HepG2 (cell line): ENCODE data around the gene RAB42. TPM values are rescaled to one million over a fixed set of nuclear protein-coding genes. Genes with fewer than 3 reads are reported as not detected.

ENCODE experiments used
- ARHGAP35 ChIP-seq: sonication (generic); formaldehyde crosslinking; IDR thresholded peaks from 2 replicates; pipeline ENCODE4 v1.9.0; 2022; ENCODE audit warnings: mild to moderate bottlenecking, inconsistent platforms, moderate library complexity, missing genetic modification reagents, borderline replicate concordance
- GLI4 ChIP-seq: sonication (generic); formaldehyde crosslinking; IDR thresholded peaks from 2 replicates; pipeline ENCODE4 v1.5.1; 2020; ENCODE audit warnings: missing genetic modification reagents, mild to moderate bottlenecking, moderate library complexity, borderline replicate concordance
- KDM5B ChIP-seq: sonication (generic); formaldehyde crosslinking; IDR thresholded peaks from 2 replicates; pipeline ENCODE4 v1.4.0; 2020; ENCODE audit warnings: missing genetic modification reagents, mild to moderate bottlenecking, borderline replicate concordance
- KLF15 ChIP-seq: sonication (generic); formaldehyde crosslinking; IDR thresholded peaks from 2 replicates; pipeline ENCODE4 v1.8.1; 2023; ENCODE audit warnings: borderline replicate concordance, mild to moderate bottlenecking, inconsistent platforms, missing genetic modification reagents, mixed read lengths
- NCOA5 ChIP-seq: sonication (generic); formaldehyde crosslinking; IDR thresholded peaks from 2 replicates; pipeline ENCODE4 v1.4.0; 2020; ENCODE audit warnings: missing genetic modification reagents
- PHF8 ChIP-seq: sonication (generic); formaldehyde crosslinking; IDR thresholded peaks from 2 replicates; pipeline ENCODE4 v1.5.0; 2020; ENCODE audit warnings: missing genetic modification reagents
- SMAD3 ChIP-seq: sonication (generic); formaldehyde crosslinking; IDR thresholded peaks from 2 replicates; pipeline ENCODE4 v1.4.0; 2020; ENCODE audit warnings: missing genetic modification reagents
- ZBTB20 ChIP-seq: sonication (generic); formaldehyde crosslinking; IDR thresholded peaks from 2 replicates; pipeline ENCODE4 v1.8.1; 2023; ENCODE audit warnings: missing genetic modification reagents, low read depth, mild to moderate bottlenecking, borderline replicate concordance
- ZNF678 ChIP-seq: sonication (generic); formaldehyde crosslinking; IDR thresholded peaks from 2 replicates; pipeline ENCODE4 v1.4.0; 2020; ENCODE audit warnings: mild to moderate bottlenecking, missing genetic modification reagents
- ZNF878 ChIP-seq: sonication (generic); formaldehyde crosslinking; IDR thresholded peaks from 2 replicates; pipeline ENCODE4 v1.8.1; 2023; ENCODE audit warnings: mild to moderate bottlenecking, missing genetic modification reagents, moderate library complexity
- polyA plus RNA-seq, 8 experiments: library from polyadenylated mRNA; depleted of rRNA in 3 of 8; stranded (reverse) in 7 of 8; unstranded in 1 of 8; fragments of >200 nt; fragmentation: Illumina TruSeq in 4 of 8; extraction: Trizol in 4 of 8; gene quantifications; 2 replicates each; pipeline versions ENCODE4 v1.2.1 to v1.2.3, GENCODE V29; 2011 to 2016; ENCODE audit warnings: low read depth in 4 of 8, missing spikeins in 1 of 8, mixed read lengths in 1 of 8; ENCODE audit not compliant: insufficient read depth in 1 of 8
- total RNA-seq, 5 experiments: library from RNA; depleted of rRNA; stranded (reverse); fragments of >200 nt; fragmentation: Illumina TruSeq; extraction: Trizol; gene quantifications; 2 replicates each; pipeline ENCODE4 v1.2.3, GENCODE V29; 2016; ENCODE audit warnings: low read depth in 1 of 5
- TF ChIP-seq, protein P1 (sequence below): sonication (generic); formaldehyde crosslinking; IDR thresholded peaks from 2 replicates; pipeline ENCODE4 v1.5.0; 2020; ENCODE audit warnings: mild to moderate bottlenecking, missing genetic modification reagents, borderline replicate concordance
- TF ChIP-seq, protein P2 (sequence below): sonication (generic); formaldehyde crosslinking; IDR thresholded peaks from 2 replicates; pipeline ENCODE4 v1.4.0; 2020; ENCODE audit warnings: missing genetic modification reagents

Gene RAB42
- total and polyA plus RNA-seq, 2 of the 13 experiments (the other 11 are each of a cell fraction or from before 2014, with no cell fraction given): 10.4 to 166 TPM

- TF ChIP-seq, protein P1, sequence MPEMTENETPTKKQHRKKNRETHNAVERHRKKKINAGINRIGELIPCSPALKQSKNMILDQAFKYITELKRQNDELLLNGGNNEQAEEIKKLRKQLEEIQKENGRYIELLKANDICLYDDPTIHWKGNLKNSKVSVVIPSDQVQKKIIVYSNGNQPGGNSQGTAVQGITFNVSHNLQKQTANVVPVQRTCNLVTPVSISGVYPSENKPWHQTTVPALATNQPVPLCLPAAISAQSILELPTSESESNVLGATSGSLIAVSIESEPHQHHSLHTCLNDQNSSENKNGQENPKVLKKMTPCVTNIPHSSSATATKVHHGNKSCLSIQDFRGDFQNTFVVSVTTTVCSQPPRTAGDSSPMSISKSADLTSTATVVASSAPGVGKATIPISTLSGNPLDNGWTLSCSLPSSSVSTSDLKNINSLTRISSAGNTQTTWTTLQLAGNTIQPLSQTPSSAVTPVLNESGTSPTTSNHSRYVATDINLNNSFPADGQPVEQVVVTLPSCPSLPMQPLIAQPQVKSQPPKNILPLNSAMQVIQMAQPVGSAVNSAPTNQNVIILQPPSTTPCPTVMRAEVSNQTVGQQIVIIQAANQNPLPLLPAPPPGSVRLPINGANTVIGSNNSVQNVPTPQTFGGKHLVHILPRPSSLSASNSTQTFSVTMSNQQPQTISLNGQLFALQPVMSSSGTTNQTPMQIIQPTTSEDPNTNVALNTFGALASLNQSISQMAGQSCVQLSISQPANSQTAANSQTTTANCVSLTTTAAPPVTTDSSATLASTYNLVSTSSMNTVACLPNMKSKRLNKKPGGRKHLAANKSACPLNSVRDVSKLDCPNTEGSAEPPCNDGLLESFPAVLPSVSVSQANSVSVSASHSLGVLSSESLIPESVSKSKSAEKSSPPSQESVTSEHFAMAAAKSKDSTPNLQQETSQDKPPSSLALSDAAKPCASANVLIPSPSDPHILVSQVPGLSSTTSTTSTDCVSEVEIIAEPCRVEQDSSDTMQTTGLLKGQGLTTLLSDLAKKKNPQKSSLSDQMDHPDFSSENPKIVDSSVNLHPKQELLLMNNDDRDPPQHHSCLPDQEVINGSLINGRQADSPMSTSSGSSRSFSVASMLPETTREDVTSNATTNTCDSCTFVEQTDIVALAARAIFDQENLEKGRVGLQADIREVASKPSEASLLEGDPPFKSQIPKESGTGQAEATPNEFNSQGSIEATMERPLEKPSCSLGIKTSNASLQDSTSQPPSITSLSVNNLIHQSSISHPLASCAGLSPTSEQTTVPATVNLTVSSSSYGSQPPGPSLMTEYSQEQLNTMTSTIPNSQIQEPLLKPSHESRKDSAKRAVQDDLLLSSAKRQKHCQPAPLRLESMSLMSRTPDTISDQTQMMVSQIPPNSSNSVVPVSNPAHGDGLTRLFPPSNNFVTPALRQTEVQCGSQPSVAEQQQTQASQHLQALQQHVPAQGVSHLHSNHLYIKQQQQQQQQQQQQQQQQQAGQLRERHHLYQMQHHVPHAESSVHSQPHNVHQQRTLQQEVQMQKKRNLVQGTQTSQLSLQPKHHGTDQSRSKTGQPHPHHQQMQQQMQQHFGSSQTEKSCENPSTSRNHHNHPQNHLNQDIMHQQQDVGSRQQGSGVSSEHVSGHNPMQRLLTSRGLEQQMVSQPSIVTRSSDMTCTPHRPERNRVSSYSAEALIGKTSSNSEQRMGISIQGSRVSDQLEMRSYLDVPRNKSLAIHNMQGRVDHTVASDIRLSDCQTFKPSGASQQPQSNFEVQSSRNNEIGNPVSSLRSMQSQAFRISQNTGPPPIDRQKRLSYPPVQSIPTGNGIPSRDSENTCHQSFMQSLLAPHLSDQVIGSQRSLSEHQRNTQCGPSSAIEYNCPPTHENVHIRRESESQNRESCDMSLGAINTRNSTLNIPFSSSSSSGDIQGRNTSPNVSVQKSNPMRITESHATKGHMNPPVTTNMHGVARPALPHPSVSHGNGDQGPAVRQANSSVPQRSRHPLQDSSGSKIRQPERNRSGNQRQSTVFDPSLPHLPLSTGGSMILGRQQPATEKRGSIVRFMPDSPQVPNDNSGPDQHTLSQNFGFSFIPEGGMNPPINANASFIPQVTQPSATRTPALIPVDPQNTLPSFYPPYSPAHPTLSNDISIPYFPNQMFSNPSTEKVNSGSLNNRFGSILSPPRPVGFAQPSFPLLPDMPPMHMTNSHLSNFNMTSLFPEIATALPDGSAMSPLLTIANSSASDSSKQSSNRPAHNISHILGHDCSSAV (CRISPR knock-in tag): no peak
- TF ChIP-seq SMAD3 (CRISPR knock-in tag) (no peak), KDM5B (CRISPR knock-in tag) (no peak), ARHGAP35 (CRISPR knock-in tag) (no peak), GLI4 (CRISPR knock-in tag) (no peak), PHF8 (CRISPR knock-in tag) (no peak), ZNF678 (CRISPR knock-in tag) (no peak), NCOA5 (CRISPR knock-in tag) (no peak), KLF15 (CRISPR knock-in tag) (no peak), ZNF878 (CRISPR knock-in tag) (no peak), ZBTB20 (CRISPR knock-in tag) (no peak)
- TF ChIP-seq, protein P2, sequence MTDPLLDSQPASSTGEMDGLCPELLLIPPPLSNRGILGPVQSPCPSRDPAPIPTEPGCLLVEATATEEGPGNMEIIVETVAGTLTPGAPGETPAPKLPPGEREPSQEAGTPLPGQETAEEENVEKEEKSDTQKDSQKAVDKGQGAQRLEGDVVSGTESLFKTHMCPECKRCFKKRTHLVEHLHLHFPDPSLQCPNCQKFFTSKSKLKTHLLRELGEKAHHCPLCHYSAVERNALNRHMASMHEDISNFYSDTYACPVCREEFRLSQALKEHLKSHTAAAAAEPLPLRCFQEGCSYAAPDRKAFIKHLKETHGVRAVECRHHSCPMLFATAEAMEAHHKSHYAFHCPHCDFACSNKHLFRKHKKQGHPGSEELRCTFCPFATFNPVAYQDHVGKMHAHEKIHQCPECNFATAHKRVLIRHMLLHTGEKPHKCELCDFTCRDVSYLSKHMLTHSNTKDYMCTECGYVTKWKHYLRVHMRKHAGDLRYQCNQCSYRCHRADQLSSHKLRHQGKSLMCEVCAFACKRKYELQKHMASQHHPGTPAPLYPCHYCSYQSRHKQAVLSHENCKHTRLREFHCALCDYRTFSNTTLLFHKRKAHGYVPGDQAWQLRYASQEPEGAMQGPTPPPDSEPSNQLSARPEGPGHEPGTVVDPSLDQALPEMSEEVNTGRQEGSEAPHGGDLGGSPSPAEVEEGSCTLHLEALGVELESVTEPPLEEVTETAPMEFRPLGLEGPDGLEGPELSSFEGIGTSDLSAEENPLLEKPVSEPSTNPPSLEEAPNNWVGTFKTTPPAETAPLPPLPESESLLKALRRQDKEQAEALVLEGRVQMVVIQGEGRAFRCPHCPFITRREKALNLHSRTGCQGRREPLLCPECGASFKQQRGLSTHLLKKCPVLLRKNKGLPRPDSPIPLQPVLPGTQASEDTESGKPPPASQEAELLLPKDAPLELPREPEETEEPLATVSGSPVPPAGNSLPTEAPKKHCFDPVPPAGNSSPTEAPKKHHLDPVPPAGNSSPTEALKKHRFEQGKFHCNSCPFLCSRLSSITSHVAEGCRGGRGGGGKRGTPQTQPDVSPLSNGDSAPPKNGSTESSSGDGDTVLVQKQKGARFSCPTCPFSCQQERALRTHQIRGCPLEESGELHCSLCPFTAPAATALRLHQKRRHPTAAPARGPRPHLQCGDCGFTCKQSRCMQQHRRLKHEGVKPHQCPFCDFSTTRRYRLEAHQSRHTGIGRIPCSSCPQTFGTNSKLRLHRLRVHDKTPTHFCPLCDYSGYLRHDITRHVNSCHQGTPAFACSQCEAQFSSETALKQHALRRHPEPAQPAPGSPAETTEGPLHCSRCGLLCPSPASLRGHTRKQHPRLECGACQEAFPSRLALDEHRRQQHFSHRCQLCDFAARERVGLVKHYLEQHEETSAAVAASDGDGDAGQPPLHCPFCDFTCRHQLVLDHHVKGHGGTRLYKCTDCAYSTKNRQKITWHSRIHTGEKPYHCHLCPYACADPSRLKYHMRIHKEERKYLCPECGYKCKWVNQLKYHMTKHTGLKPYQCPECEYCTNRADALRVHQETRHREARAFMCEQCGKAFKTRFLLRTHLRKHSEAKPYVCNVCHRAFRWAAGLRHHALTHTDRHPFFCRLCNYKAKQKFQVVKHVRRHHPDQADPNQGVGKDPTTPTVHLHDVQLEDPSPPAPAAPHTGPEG (CRISPR knock-in tag): no peak
Measured at GRCh38 chr1:28579401-28579800, 12.7 kb upstream of the RAB42 start (continued).
